ENCODE results near the gene CFAP91.

- TF ChIP-seq CTCF (IDR thresholded peaks at IDR 0.05): no peak
- no peak for TF ChIP-seq POLR2A (IDR thresholded peaks at IDR 0.05)
Observed at GRCh38 chr3:119657887-119658702, 44.7 kb upstream of the CFAP91 start.
